Measurements from ENCODE around the gene UBE3B. TPM values are rescaled to one million over a fixed set of nuclear protein-coding genes. Genes with fewer than 3 reads are reported as not detected.

UBE3B gene
- total RNA-seq, 4 donors from 2014 or later, result 34.4 to 73.0 (median 71.6) TPM

GRCh38 chr12:109557805-109558204, 80.4 kb downstream of the UBE3B start:
- TF ChIP-seq EP300 (IDR thresholded peaks at IDR 0.05; ENCODE audit: low read depth) (no peak), POLR2A (IDR thresholded peaks at IDR 0.05) (no peak), POLR2AphosphoS5 (IDR thresholded peaks at IDR 0.05) (no peak)
- TF ChIP-seq, protein P1, sequence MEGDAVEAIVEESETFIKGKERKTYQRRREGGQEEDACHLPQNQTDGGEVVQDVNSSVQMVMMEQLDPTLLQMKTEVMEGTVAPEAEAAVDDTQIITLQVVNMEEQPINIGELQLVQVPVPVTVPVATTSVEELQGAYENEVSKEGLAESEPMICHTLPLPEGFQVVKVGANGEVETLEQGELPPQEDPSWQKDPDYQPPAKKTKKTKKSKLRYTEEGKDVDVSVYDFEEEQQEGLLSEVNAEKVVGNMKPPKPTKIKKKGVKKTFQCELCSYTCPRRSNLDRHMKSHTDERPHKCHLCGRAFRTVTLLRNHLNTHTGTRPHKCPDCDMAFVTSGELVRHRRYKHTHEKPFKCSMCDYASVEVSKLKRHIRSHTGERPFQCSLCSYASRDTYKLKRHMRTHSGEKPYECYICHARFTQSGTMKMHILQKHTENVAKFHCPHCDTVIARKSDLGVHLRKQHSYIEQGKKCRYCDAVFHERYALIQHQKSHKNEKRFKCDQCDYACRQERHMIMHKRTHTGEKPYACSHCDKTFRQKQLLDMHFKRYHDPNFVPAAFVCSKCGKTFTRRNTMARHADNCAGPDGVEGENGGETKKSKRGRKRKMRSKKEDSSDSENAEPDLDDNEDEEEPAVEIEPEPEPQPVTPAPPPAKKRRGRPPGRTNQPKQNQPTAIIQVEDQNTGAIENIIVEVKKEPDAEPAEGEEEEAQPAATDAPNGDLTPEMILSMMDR (IDR thresholded peaks at IDR 0.05), result no peak
- peak overlapping the region in 1 of 4 donors; percentile 57 for H3K27ac ChIP-seq
- 84% methylated on average over 12 of the region's 12 CpGs; no CpG with 5 or more reads in 1 of the 2 donors for WGBS, 2 donors (ENCODE audit: low coverage in 1 of 2)
- in situ Hi-C loops (cut with MboI; ENCODE audit: low pct_ligation_motif_present in 1 of 4, low pct_unique_long_range_greater_than_20kb in 1 of 4, low sequenced_read_pairs in 3 of 4), result no loop called here
- H3K4me3 ChIP-seq, result no peak overlapping the region
- no peak for DNase-seq
- peaks cover 18% of the 10 kb centered on the region for H3K27me3 ChIP-seq
- intact Hi-C loops (cut with DNase I; ENCODE audit: low total_unique reads), result no loop called here
- no peaks in the 10 kb centered on the region for H3K9me3 ChIP-seq
- H3K36me3 ChIP-seq, result no peaks in the 10 kb centered on the region
- H3K4me1 ChIP-seq, result peaks cover 0 to 11% (median 2%) of the 10 kb centered on the region in 4 donors

GRCh38 chr12:109558374-109559199, 81.2 kb downstream of the UBE3B start:
- intact Hi-C loops (cut with DNase I; ENCODE audit: low total_unique reads), result no loop called here
- Histone ChIP-seq H3K4me3 (no peak overlapping the region), H3K27ac (peak overlapping the region in 3 of 4 donors; percentile 57 to 70 (median 57)), H3K36me3 (no peaks in the 10 kb centered on the region), H3K9me3 (no peaks in the 10 kb centered on the region), H3K4me1 (peaks cover 0 to 11% (median 2%) of the 10 kb centered on the region in 4 donors), H3K27me3 (peaks cover 12% of the 10 kb centered on the region)
- in situ Hi-C loops (cut with MboI; ENCODE audit: low pct_ligation_motif_present in 1 of 4, low pct_unique_long_range_greater_than_20kb in 1 of 4, low sequenced_read_pairs in 3 of 4), result no loop called here
- peak; percentile 58 for DNase-seq
- TF ChIP-seq POLR2A (IDR thresholded peaks at IDR 0.05) (no peak), EP300 (IDR thresholded peaks at IDR 0.05; ENCODE audit: low read depth) (no peak), POLR2AphosphoS5 (IDR thresholded peaks at IDR 0.05) (no peak)
- TF ChIP-seq, protein P1 (IDR thresholded peaks at IDR 0.05), result no peak
- WGBS, 2 donors (ENCODE audit: low coverage in 1 of 2), result 73% methylated on average over 25 of the region's 25 CpGs; no CpG with 5 or more reads in 1 of the 2 donors

GRCh38 chr12:109559200-109559505, 81.7 kb downstream of the UBE3B start:
- H3K9me3 ChIP-seq, result no peaks in the 10 kb centered on the region
- no peak for TF ChIP-seq POLR2AphosphoS5 (IDR thresholded peaks at IDR 0.05)
- TF ChIP-seq POLR2A (IDR thresholded peaks at IDR 0.05), result no peak
- no peak for TF ChIP-seq EP300 (IDR thresholded peaks at IDR 0.05; ENCODE audit: low read depth)
- TF ChIP-seq, protein P1 (IDR thresholded peaks at IDR 0.05), result no peak
- peaks cover 0 to 11% (median 2%) of the 10 kb centered on the region in 4 donors for H3K4me1 ChIP-seq
- peak overlapping the region in 3 of 4 donors; percentile 57 to 70 (median 57) for H3K27ac ChIP-seq
- H3K27me3 ChIP-seq, result peaks cover 6% of the 10 kb centered on the region
- H3K4me3 ChIP-seq, result no peak overlapping the region
- no peak for DNase-seq
- WGBS, 2 donors (ENCODE audit: low coverage in 1 of 2), result 100% methylated on average over 6 of the region's 6 CpGs; no CpG with 5 or more reads in 1 of the 2 donors
- in situ Hi-C loops (cut with MboI; ENCODE audit: low pct_ligation_motif_present in 1 of 4, low pct_unique_long_range_greater_than_20kb in 1 of 4, low sequenced_read_pairs in 3 of 4), result no loop called here
- intact Hi-C loops (cut with DNase I; ENCODE audit: low total_unique reads), result no loop called here
- peaks cover 0 to 4% (median 0%) of the 10 kb centered on the region in 4 donors for H3K36me3 ChIP-seq

- DNase-seq, result no peak
- peaks cover 0 to 8% (median 0%) of the 10 kb centered on the region in 4 donors for H3K36me3 ChIP-seq
- WGBS, 2 donors (ENCODE audit: low coverage in 1 of 2), result 93% methylated on average over 7 of the region's 10 CpGs; no CpG with 5 or more reads in 1 of the 2 donors
- H3K9me3 ChIP-seq, result no peaks in the 10 kb centered on the region
- H3K27me3 ChIP-seq, result peaks cover 1% of the 10 kb centered on the region
- H3K27ac ChIP-seq, result no peak overlapping the region
- intact Hi-C loops (cut with DNase I; ENCODE audit: low total_unique reads), result no loop called here
- H3K4me3 ChIP-seq, result no peak overlapping the region
- TF ChIP-seq EP300 (IDR thresholded peaks at IDR 0.05; ENCODE audit: low read depth) (no peak), POLR2A (IDR thresholded peaks at IDR 0.05) (no peak), POLR2AphosphoS5 (IDR thresholded peaks at IDR 0.05) (no peak)
- TF ChIP-seq, protein P1 (IDR thresholded peaks at IDR 0.05), result no peak
- peaks cover 0 to 11% (median 2%) of the 10 kb centered on the region in 4 donors for H3K4me1 ChIP-seq
- in situ Hi-C loops (cut with MboI; ENCODE audit: low pct_ligation_motif_present in 1 of 4, low pct_unique_long_range_greater_than_20kb in 1 of 4, low sequenced_read_pairs in 3 of 4), result no loop called here
These were observed 82.2 kb downstream of the UBE3B start for GRCh38 chr12:109559601-109560000.
